Left renal pelvis (tissue), 4 donors: ENCODE results near the gene GABBR1. TPM values are rescaled to one million over a fixed set of nuclear protein-coding genes. Genes with fewer than 3 reads are reported as not detected.

Experiments used
- DNase-seq, 4 donors: peaks; one replicate each; pipeline ENCODE4 v3.0.0-alpha.2; 2013; ENCODE audit warnings: low read depth in 4 of 4, low spot score in 3 of 4
- polyA plus RNA-seq, 4 donors: library from polyadenylated mRNA; unstranded; fragments of 120-200 nt; gene quantifications; one replicate each; pipeline ENCODE4 v1.2.1, GENCODE V29; 2013; ENCODE audit not compliant: insufficient read length in 4 of 4

Gene GABBR1
- polyA plus RNA-seq, 4 donors = 54.1 to 108 (median 81.6) TPM

GRCh38 chr6:29530671-29531310 lies 102.2 kb downstream of the GABBR1 start:
- DNase-seq = no peak

- DNase-seq = no peak
Observed at GRCh38 chr6:29529956-29530355, 103.0 kb downstream of the GABBR1 start.

GRCh38 chr6:29528988-29529560 lies 103.9 kb downstream of the GABBR1 start:
- DNase-seq = no peak

- DNase-seq = no peak
Observed at GRCh38 chr6:29528300-29528931, 104.6 kb downstream of the GABBR1 start.

- no peak for DNase-seq
Observed at GRCh38 chr6:29527564-29527963, 105.4 kb downstream of the GABBR1 start.

GRCh38 chr6:29527126-29527525 lies 105.9 kb downstream of the GABBR1 start:
- DNase-seq = no peak

- no peak for DNase-seq
Observed at GRCh38 chr6:29525311-29525639, 107.7 kb downstream of the GABBR1 start.

GRCh38 chr6:29524444-29525310 lies 108.3 kb downstream of the GABBR1 start:
- no peak for DNase-seq

GRCh38 chr6:29524044-29524443 lies 108.9 kb downstream of the GABBR1 start:
- DNase-seq = no peak

- no peak for DNase-seq
Observed at GRCh38 chr6:29522227-29522626, 110.8 kb downstream of the GABBR1 start.

GRCh38 chr6:29521006-29521680 lies 111.8 kb downstream of the GABBR1 start:
- no peak for DNase-seq

- no peak for DNase-seq
Observed at GRCh38 chr6:29520232-29520631, 112.8 kb downstream of the GABBR1 start.

- DNase-seq = no peak
Observed at GRCh38 chr6:29519291-29520010, 113.5 kb downstream of the GABBR1 start.

GRCh38 chr6:29517728-29518440 lies 115.1 kb downstream of the GABBR1 start:
- no peak for DNase-seq

GRCh38 chr6:29517245-29517644 lies 115.7 kb downstream of the GABBR1 start:
- no peak for DNase-seq

- no peak for DNase-seq
Observed at GRCh38 chr6:29516108-29516507, 116.9 kb downstream of the GABBR1 start.

- no peak for DNase-seq
Observed at GRCh38 chr6:29510746-29511300, 122.2 kb downstream of the GABBR1 start.

GRCh38 chr6:29510202-29510601 lies 122.8 kb downstream of the GABBR1 start:
- DNase-seq = no peak
